GM23338 (cell line): ENCODE measurements around the gene DCAF6. TPM values are rescaled to one million over a fixed set of nuclear protein-coding genes. Genes with fewer than 3 reads are reported as not detected.

Experiments used
- ATAC-seq: fragments of 200-7000 bp; cut with Tn5 transposase; 3 replicates; pipeline ENCODE4 v1.9.1; 2020
- DNase-seq: peaks from one replicate; pipeline ENCODE4 v3.0.0-alpha.2; 2015; ENCODE audit warnings: low spot score
- H2AFZ ChIP-seq: fragments of 200-600 bp; sonication (generic); 2 replicates; pipeline ENCODE4 v1.8.0; 2016; ENCODE audit warnings: antibody characterized with exemption, mild to moderate bottlenecking, moderate library complexity
- H3F3A ChIP-seq: fragments of 200-600 bp; sonication (generic); replicated peaks from 2 replicates; pipeline ENCODE4 v1.8.0; 2017; ENCODE audit warnings: antibody characterized with exemption, mixed run types, low read depth
- H3K27ac ChIP-seq: fragments of 200-600 bp; sonication (generic); 2 replicates; pipeline ENCODE4 v1.6.1; 2016; ENCODE audit warnings: low read depth
- H3K27me3 ChIP-seq: fragments of 200-600 bp; sonication (generic); 2 replicates; pipeline ENCODE4 v1.8.0; 2016; ENCODE audit warnings: mild to moderate bottlenecking, mixed run types, moderate library complexity; ENCODE audit not compliant: insufficient read depth
- H3K36me3 ChIP-seq: fragments of 200-600 bp; sonication (generic); 2 replicates; pipeline ENCODE4 v1.8.0; 2016; ENCODE audit warnings: mild to moderate bottlenecking; ENCODE audit not compliant: insufficient read depth
- H3K4me1 ChIP-seq: fragments of 200-600 bp; sonication (generic); 2 replicates; pipeline ENCODE4 v1.8.0; 2016; ENCODE audit warnings: mild to moderate bottlenecking, moderate library complexity; ENCODE audit not compliant: insufficient read depth
- H3K4me2 ChIP-seq: fragments of 200-600 bp; sonication (generic); 2 replicates; pipeline ENCODE4 v1.7.1; 2017; ENCODE audit warnings: mixed run types
- H3K4me3 ChIP-seq: fragments of 200-600 bp; sonication (generic); 2 replicates; pipeline ENCODE4 v1.6.1; 2016; ENCODE audit warnings: mixed run types
- H3K79me2 ChIP-seq: fragments of 200-600 bp; sonication (generic); replicated peaks from 2 replicates; pipeline ENCODE4 v1.8.0; 2017; ENCODE audit warnings: mild to moderate bottlenecking; ENCODE audit not compliant: insufficient read depth
- H3K9me2 ChIP-seq: fragments of 200-600 bp; sonication (generic); 2 replicates; pipeline ENCODE4 v1.8.0; 2017; ENCODE audit not compliant: insufficient read depth
- H4K20me1 ChIP-seq: fragments of 200-600 bp; sonication (generic); replicated peaks from 2 replicates; pipeline ENCODE4 v1.8.0; 2017; ENCODE audit warnings: mild to moderate bottlenecking; ENCODE audit not compliant: insufficient read depth
- H3K27ac Mint-ChIP-seq: 2 replicates; pipeline ENCODE4 v1.8.0; 2020; ENCODE audit warnings: inconsistent platforms, mild to moderate bottlenecking, moderate library complexity, mixed read lengths
- H3K27me3 Mint-ChIP-seq: 3 replicates; pipeline ENCODE4 v1.8.0; 2022; ENCODE audit warnings: low read depth, mild to moderate bottlenecking, moderate library complexity, mixed read lengths, inconsistent platforms; ENCODE audit not compliant: insufficient read depth, poor library complexity
- H3K36me3 Mint-ChIP-seq: 3 replicates; pipeline ENCODE4 v1.8.0; 2021; ENCODE audit warnings: low read depth, mild to moderate bottlenecking, inconsistent platforms, moderate library complexity, mixed read lengths
- H3K4me1 Mint-ChIP-seq: 3 replicates; pipeline ENCODE4 v1.8.0; 2020; ENCODE audit warnings: mild to moderate bottlenecking, inconsistent platforms, mixed read lengths
- H3K4me3 Mint-ChIP-seq: 3 replicates; pipeline ENCODE4 v1.8.0; 2021; ENCODE audit warnings: moderate library complexity, mild to moderate bottlenecking, inconsistent platforms, mixed read lengths
- H3K9me3 Mint-ChIP-seq: 3 replicates; pipeline ENCODE4 v1.8.0; 2020; ENCODE audit warnings: moderate library complexity, mild to moderate bottlenecking, inconsistent platforms, mixed read lengths
- JUNB ChIP-seq: IDR thresholded peaks from one replicate; pipeline ENCODE4 v1.6.1; 2016; ENCODE audit warnings: antibody characterized with exemption; ENCODE audit not compliant: unreplicated experiment
- NANOG ChIP-seq: IDR thresholded peaks from 2 replicates; pipeline ENCODE4 v1.6.1; 2016; ENCODE audit warnings: antibody characterized with exemption, borderline replicate concordance
- ZNF331 ChIP-seq: fragments of 250-450 bp; sonication (Bioruptor Pico); IDR thresholded peaks from 2 replicates; pipeline ENCODE4 v1.5.0; 2020; ENCODE audit warnings: low read depth, mild to moderate bottlenecking, moderate library complexity
- polyA plus RNA-seq: library from polyadenylated mRNA; unstranded; fragments of >200 nt; fragmentation: Nextera tagmentation; extraction: Ambion mirVana; gene quantifications from 2 replicates; pipeline ENCODE4 v1.2.1, GENCODE V29; 2016
- total RNA-seq: library from RNA; depleted of rRNA; stranded (reverse); fragments of >200 nt; shearing (Covaris generic); gene quantifications from 2 replicates; pipeline ENCODE4 v1.2.3, GENCODE V29; 2014
- TF ChIP-seq, protein P1 (sequence below): fragments of 250-450 bp; sonication (Bioruptor Pico); IDR thresholded peaks from 2 replicates; pipeline ENCODE4 v1.5.0; 2020; ENCODE audit warnings: mild to moderate bottlenecking, moderate library complexity
- TF ChIP-seq, protein P2 (sequence below): IDR thresholded peaks from one replicate; pipeline ENCODE4 v1.6.1; 2018; ENCODE audit warnings: antibody characterized with exemption; ENCODE audit not compliant: unreplicated experiment
- TF ChIP-seq, protein P3 (sequence below): IDR thresholded peaks from 2 replicates; pipeline ENCODE4 v1.6.1; 2016; ENCODE audit warnings: antibody characterized with exemption

Gene DCAF6
- total and polyA plus RNA-seq, 2 experiments from 2014 or later = 18.6 to 27.3 TPM

DNA sequence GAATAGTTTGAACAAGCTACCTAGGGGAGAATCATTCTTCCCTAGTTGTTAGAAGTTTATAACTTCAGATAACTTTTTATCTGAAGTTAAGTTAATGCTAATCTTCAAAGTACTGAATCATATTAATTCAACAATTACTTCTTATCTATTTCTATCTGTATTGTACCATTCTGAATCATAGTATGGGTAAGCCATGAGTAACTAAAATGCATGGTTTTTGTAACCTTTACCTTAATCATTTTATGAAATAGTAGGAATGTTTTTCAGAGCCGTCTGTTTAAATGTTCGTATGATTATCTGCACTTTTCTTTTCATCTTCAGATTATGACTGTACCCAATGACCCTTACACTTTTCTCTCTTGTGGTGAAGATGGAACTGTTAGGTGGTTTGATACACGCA is 50.7 kb downstream of the DCAF6 start:
- H3K27me3 ChIP-seq = no peaks in the 10 kb centered on the region
- Mint-ChIP-seq H3K36me3 (peaks cover 3% of the 10 kb centered on the region; the same call in 1 of the 3 replicates), H3K9me3 (no peaks in the 10 kb centered on the region), H3K27me3 (no peaks in the 10 kb centered on the region), H3K4me3 (no peak overlapping the region), H3K27ac (no peak overlapping the region), H3K4me1 (peaks cover 6% of the 10 kb centered on the region; the same call in 1 of the 3 replicates)
- TF ChIP-seq ZNF331 = no peak
- TF ChIP-seq, protein P1, sequence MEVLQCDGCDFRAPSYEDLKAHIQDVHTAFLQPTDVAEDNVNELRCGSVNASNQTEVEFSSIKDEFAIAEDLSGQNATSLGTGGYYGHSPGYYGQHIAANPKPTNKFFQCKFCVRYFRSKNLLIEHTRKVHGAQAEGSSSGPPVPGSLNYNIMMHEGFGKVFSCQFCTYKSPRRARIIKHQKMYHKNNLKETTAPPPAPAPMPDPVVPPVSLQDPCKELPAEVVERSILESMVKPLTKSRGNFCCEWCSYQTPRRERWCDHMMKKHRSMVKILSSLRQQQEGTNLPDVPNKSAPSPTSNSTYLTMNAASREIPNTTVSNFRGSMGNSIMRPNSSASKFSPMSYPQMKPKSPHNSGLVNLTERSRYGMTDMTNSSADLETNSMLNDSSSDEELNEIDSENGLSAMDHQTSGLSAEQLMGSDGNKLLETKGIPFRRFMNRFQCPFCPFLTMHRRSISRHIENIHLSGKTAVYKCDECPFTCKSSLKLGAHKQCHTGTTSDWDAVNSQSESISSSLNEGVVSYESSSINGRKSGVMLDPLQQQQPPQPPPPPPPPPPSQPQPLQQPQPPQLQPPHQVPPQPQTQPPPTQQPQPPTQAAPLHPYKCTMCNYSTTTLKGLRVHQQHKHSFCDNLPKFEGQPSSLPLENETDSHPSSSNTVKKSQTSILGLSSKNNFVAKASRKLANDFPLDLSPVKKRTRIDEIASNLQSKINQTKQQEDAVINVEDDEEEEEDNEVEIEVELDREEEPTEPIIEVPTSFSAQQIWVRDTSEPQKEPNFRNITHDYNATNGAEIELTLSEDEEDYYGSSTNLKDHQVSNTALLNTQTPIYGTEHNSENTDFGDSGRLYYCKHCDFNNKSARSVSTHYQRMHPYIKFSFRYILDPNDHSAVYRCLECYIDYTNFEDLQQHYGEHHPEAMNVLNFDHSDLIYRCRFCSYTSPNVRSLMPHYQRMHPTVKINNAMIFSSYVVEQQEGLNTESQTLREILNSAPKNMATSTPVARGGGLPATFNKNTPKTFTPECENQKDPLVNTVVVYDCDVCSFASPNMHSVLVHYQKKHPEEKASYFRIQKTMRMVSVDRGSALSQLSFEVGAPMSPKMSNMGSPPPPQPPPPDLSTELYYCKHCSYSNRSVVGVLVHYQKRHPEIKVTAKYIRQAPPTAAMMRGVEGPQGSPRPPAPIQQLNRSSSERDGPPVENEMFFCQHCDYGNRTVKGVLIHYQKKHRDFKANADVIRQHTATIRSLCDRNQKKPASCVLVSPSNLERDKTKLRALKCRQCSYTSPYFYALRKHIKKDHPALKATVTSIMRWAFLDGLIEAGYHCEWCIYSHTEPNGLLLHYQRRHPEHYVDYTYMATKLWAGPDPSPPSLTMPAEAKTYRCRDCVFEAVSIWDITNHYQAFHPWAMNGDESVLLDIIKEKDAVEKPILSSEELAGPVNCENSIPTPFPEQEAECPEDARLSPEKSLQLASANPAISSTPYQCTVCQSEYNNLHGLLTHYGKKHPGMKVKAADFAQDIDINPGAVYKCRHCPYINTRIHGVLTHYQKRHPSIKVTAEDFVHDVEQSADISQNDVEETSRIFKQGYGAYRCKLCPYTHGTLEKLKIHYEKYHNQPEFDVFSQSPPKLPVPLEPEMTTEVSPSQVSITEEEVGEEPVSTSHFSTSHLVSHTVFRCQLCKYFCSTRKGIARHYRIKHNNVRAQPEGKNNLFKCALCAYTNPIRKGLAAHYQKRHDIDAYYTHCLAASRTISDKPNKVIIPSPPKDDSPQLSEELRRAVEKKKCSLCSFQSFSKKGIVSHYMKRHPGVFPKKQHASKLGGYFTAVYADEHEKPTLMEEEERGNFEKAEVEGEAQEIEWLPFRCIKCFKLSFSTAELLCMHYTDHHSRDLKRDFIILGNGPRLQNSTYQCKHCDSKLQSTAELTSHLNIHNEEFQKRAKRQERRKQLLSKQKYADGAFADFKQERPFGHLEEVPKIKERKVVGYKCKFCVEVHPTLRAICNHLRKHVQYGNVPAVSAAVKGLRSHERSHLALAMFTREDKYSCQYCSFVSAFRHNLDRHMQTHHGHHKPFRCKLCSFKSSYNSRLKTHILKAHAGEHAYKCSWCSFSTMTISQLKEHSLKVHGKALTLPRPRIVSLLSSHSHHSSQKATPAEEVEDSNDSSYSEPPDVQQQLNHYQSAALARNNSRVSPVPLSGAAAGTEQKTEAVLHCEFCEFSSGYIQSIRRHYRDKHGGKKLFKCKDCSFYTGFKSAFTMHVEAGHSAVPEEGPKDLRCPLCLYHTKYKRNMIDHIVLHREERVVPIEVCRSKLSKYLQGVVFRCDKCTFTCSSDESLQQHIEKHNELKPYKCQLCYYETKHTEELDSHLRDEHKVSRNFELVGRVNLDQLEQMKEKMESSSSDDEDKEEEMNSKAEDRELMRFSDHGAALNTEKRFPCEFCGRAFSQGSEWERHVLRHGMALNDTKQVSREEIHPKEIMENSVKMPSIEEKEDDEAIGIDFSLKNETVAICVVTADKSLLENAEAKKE = no peak
- TF ChIP-seq JUNB = no peak
- TF ChIP-seq, protein P2, sequence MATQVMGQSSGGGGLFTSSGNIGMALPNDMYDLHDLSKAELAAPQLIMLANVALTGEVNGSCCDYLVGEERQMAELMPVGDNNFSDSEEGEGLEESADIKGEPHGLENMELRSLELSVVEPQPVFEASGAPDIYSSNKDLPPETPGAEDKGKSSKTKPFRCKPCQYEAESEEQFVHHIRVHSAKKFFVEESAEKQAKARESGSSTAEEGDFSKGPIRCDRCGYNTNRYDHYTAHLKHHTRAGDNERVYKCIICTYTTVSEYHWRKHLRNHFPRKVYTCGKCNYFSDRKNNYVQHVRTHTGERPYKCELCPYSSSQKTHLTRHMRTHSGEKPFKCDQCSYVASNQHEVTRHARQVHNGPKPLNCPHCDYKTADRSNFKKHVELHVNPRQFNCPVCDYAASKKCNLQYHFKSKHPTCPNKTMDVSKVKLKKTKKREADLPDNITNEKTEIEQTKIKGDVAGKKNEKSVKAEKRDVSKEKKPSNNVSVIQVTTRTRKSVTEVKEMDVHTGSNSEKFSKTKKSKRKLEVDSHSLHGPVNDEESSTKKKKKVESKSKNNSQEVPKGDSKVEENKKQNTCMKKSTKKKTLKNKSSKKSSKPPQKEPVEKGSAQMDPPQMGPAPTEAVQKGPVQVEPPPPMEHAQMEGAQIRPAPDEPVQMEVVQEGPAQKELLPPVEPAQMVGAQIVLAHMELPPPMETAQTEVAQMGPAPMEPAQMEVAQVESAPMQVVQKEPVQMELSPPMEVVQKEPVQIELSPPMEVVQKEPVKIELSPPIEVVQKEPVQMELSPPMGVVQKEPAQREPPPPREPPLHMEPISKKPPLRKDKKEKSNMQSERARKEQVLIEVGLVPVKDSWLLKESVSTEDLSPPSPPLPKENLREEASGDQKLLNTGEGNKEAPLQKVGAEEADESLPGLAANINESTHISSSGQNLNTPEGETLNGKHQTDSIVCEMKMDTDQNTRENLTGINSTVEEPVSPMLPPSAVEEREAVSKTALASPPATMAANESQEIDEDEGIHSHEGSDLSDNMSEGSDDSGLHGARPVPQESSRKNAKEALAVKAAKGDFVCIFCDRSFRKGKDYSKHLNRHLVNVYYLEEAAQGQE = no peak
- TF ChIP-seq, protein P3, sequence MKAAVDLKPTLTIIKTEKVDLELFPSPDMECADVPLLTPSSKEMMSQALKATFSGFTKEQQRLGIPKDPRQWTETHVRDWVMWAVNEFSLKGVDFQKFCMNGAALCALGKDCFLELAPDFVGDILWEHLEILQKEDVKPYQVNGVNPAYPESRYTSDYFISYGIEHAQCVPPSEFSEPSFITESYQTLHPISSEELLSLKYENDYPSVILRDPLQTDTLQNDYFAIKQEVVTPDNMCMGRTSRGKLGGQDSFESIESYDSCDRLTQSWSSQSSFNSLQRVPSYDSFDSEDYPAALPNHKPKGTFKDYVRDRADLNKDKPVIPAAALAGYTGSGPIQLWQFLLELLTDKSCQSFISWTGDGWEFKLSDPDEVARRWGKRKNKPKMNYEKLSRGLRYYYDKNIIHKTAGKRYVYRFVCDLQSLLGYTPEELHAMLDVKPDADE = no peak
- no peak for TF ChIP-seq NANOG
- no peak overlapping the region for H2AFZ ChIP-seq
- H4K20me1 ChIP-seq = no peaks in the 10 kb centered on the region; the same call in none of the 2 replicates
- no peak overlapping the region for H3K4me2 ChIP-seq
- peaks cover 6% of the 10 kb centered on the region; the same call in 1 of the 2 replicates for H3K4me1 ChIP-seq
- H3K79me2 ChIP-seq = peaks cover 34% of the 10 kb centered on the region
- H3K9me2 ChIP-seq = no peaks in the 10 kb centered on the region
- ATAC-seq (no peak), DNase-seq (no peak)
- no peaks in the 10 kb centered on the region for H3K36me3 ChIP-seq
- H3K4me3 ChIP-seq = no peak overlapping the region
- no peak overlapping the region for H3K27ac ChIP-seq
- H3F3A ChIP-seq = no peaks in the 10 kb centered on the region
